HCT116 (cell line): Measurements from ENCODE around the gene CHSY3. TPM values are rescaled to one million over a fixed set of nuclear protein-coding genes. Genes with fewer than 3 reads are reported as not detected.

Experiments
- ATAC-seq: fragments of 200-7000 bp; cut with Tn5 transposase; 2 replicates; pipeline ENCODE4 v1.9.1; 2020; ENCODE audit warnings: mild to moderate bottlenecking, moderate library complexity
- BruUV-seq: library from RNA; stranded (reverse); fragments of 400-500 nt; replicated peaks from 2 replicates; lab custom pipeline; 2021; lab: Mats Ljungman, UMichigan
- CTCF ChIA-PET: fragments of 300-600 bp; sonication (Branson Sonifier 250); formaldehyde crosslinking; loops from one replicate; lab custom pipeline; 2021; ENCODE audit warnings: antibody characterized with exemption; lab: Charles Lee
- POLR2A ChIA-PET: fragments of 300-600, 350-600 bp; sonication (Branson Sonifier 250); formaldehyde crosslinking; loops from one replicate; lab custom pipeline; 2021; ENCODE audit warnings: antibody characterized with exemption; lab: Charles Lee
- RAD21 ChIA-PET, 2 experiments: fragments of 300-600 bp; sonication (Branson Sonifier 250); formaldehyde crosslinking; loops; one replicate each; lab custom pipeline; 2023; ENCODE audit warnings: low total read pairs in 2 of 2; ENCODE audit not compliant: uncharacterized antibody in 2 of 2, unreplicated experiment in 2 of 2, low non-redundant PET in 1 of 2; lab: Charles Lee
- DNase-seq: peaks from one replicate; pipeline ENCODE4 v3.0.0-alpha.2; 2010; ENCODE audit warnings: low read depth, low spot score
- H2AFZ ChIP-seq: fragments of 200-600 bp; shearing (Covaris generic), sonication (generic); 2 replicates; pipeline ENCODE4 v1.6.1; 2017; ENCODE audit warnings: low read depth, mixed run types, mixed read lengths, antibody characterized with exemption, low read length; ENCODE audit not compliant: poor library complexity, severe bottlenecking
- H3K27ac ChIP-seq: 2 replicates; pipeline ENCODE4 v1.5.1; 2012; ENCODE audit warnings: low read depth, low read length
- H3K27me3 ChIP-seq: fragments of 200-600 bp; sonication (generic); 2 replicates; pipeline ENCODE4 v1.6.1; 2016; ENCODE audit warnings: mixed run types, low read length, mixed read lengths; ENCODE audit not compliant: insufficient read depth
- H3K36me3 ChIP-seq, 2 experiments: fragments of 200-500 bp in 1 of 2; fragments of 200-600 bp in 1 of 2; sonication (Bioruptor generic) in 1 of 2; sonication (generic) in 1 of 2; 2 replicates each; pipeline versions ENCODE4 v1.5.1 to v1.6.1; 2014 to 2016; ENCODE audit warnings: low read length in 2 of 2, inconsistent platforms in 1 of 2, mixed read lengths in 1 of 2, mixed run types in 1 of 2; ENCODE audit not compliant: insufficient read depth in 2 of 2, control insufficient read depth in 1 of 2
- H3K4me1 ChIP-seq, 2 experiments: fragments of 200-600 bp in 1 of 2; sonication (generic) in 1 of 2; 2 replicates each; pipeline versions ENCODE4 v1.5.1 to v1.6.1; 2012 to 2017; ENCODE audit warnings: low read length in 2 of 2, inconsistent platforms in 1 of 2, mild to moderate bottlenecking in 1 of 2, mixed read lengths in 1 of 2, mixed run types in 1 of 2, moderate library complexity in 1 of 2; ENCODE audit not compliant: insufficient read depth in 2 of 2, control insufficient read depth in 1 of 2
- H3K4me2 ChIP-seq: fragments of 200-600 bp; sonication (generic); 2 replicates; pipeline ENCODE4 v1.6.1; 2017; ENCODE audit warnings: mixed run types, low read length, mixed read lengths
- H3K4me3 ChIP-seq, 2 experiments: fragments of 200-600 bp in 1 of 2; sonication (generic) in 1 of 2; replicated peaks in 1 of 2; 2 replicates each; pipeline ENCODE4 v1.5.1; 2011 to 2016; ENCODE audit warnings: low read length in 2 of 2, control low read depth in 1 of 2, low read depth in 1 of 2, mild to moderate bottlenecking in 1 of 2, mixed read lengths in 1 of 2, mixed run types in 1 of 2
- H3K79me2 ChIP-seq: fragments of 200-600 bp; sonication (generic); 2 replicates; pipeline ENCODE4 v1.6.1; 2017; ENCODE audit warnings: mild to moderate bottlenecking, mixed run types, low read length, moderate library complexity, mixed read lengths; ENCODE audit not compliant: insufficient read depth
- H3K9ac ChIP-seq: fragments of 200-600 bp; sonication (generic); 2 replicates; pipeline ENCODE4 v1.6.1; 2016; ENCODE audit warnings: low read length, mixed read lengths
- H3K9me2 ChIP-seq: fragments of 200-600 bp; sonication (generic), shearing (Covaris generic); 2 replicates; pipeline ENCODE4 v1.6.1; 2017; ENCODE audit warnings: mixed run types, mild to moderate bottlenecking, moderate library complexity; ENCODE audit not compliant: insufficient read depth
- H3K9me3 ChIP-seq, 2 experiments: fragments of 200-500 bp in 1 of 2; fragments of 200-600 bp in 1 of 2; sonication (Bioruptor generic) in 1 of 2; sonication (generic) in 1 of 2; 2 replicates each; pipeline ENCODE4 v1.6.1; 2014 to 2017; ENCODE audit warnings: low read length in 2 of 2, mixed read lengths in 2 of 2, inconsistent platforms in 1 of 2, low read depth in 1 of 2, mild to moderate bottlenecking in 1 of 2, mixed run types in 1 of 2, moderate library complexity in 1 of 2; ENCODE audit not compliant: control insufficient read depth in 1 of 2, insufficient read depth in 1 of 2
- H4K20me1 ChIP-seq: fragments of 200-600 bp; sonication (generic), shearing (Covaris generic); 2 replicates; pipeline ENCODE4 v1.6.1; 2017; ENCODE audit warnings: mixed run types, mild to moderate bottlenecking, moderate library complexity; ENCODE audit not compliant: insufficient read depth
- CBX3 ChIP-seq: IDR thresholded peaks from 2 replicates; pipeline ENCODE4 v1.6.1; 2012; ENCODE audit warnings: low read depth
- CEBPB ChIP-seq: IDR thresholded peaks from 2 replicates; pipeline ENCODE4 v1.6.1; 2012; ENCODE audit warnings: low read depth
- EGR1 ChIP-seq: IDR thresholded peaks from 2 replicates; pipeline ENCODE4 v1.6.1; 2012; ENCODE audit warnings: low read depth
- EZH2 ChIP-seq: fragments of 200-600 bp; sonication (generic); IDR thresholded peaks from 2 replicates; pipeline ENCODE4 v1.6.1; 2017; ENCODE audit warnings: antibody characterized with exemption, mixed run types
- EZH2phosphoT487 ChIP-seq: fragments of 200-600 bp; IDR thresholded peaks from 2 replicates; pipeline ENCODE4 v1.6.1; 2018; ENCODE audit warnings: antibody characterized with exemption, borderline replicate concordance
- JUND ChIP-seq: IDR thresholded peaks from 2 replicates; pipeline ENCODE4 v1.6.1; 2012
- POLR2AphosphoS5 ChIP-seq: IDR thresholded peaks from 2 replicates; pipeline ENCODE4 v1.6.1; 2011; ENCODE audit warnings: mild to moderate bottlenecking, low read depth, low read length, moderate library complexity
- RAD21 ChIP-seq: IDR thresholded peaks from 2 replicates; pipeline ENCODE4 v1.6.1; 2012; ENCODE audit warnings: low read depth, mild to moderate bottlenecking
- SIN3A ChIP-seq: IDR thresholded peaks from 2 replicates; pipeline ENCODE4 v1.6.1; 2012; ENCODE audit warnings: low read depth
- SRF ChIP-seq: IDR thresholded peaks from 2 replicates; pipeline ENCODE4 v1.6.1; 2012; ENCODE audit warnings: low read depth
- TCF7L2 ChIP-seq: IDR thresholded peaks from 2 replicates; pipeline ENCODE4 v1.7.0; 2011; ENCODE audit warnings: borderline replicate concordance, inconsistent platforms; ENCODE audit not compliant: insufficient read depth, insufficient read length; ENCODE audit errors: extremely low read depth
- YY1 ChIP-seq: IDR thresholded peaks from 2 replicates; pipeline ENCODE4 v1.6.1; 2011; ENCODE audit warnings: low read length, low read depth, moderate library complexity, mild to moderate bottlenecking; ENCODE audit not compliant: insufficient replicate concordance; ENCODE audit errors: extremely low read depth
- ZFX ChIP-seq: fragments of 450-650 bp; IDR thresholded peaks from 2 replicates; pipeline ENCODE4 v1.6.1; 2017
- ZNF274 ChIP-seq: fragments of 200-500 bp; sonication (Bioruptor generic); IDR thresholded peaks from 2 replicates; pipeline ENCODE4 v1.6.1; 2014; ENCODE audit warnings: mild to moderate bottlenecking, low read depth, low read length, inconsistent platforms
- intact Hi-C: fragments of 100-400 bp; cut with micrococcal nuclease; formaldehyde crosslinking; loops from 2 replicates; pipeline ENCODE4 v1.10.0; 2022
- total RNA-seq: library from RNA; stranded (reverse); gene quantifications from one replicate; pipeline ENCODE4 v1.2.1, GENCODE V29; 2021; ENCODE audit not compliant: unreplicated experiment
- TF ChIP-seq, protein P1 (sequence below): IDR thresholded peaks from 2 replicates; pipeline ENCODE4 v1.6.1; 2012
- TF ChIP-seq, protein P2 (sequence below): IDR thresholded peaks from 2 replicates; pipeline ENCODE4 v1.6.1; 2012
- TF ChIP-seq, protein P3 (sequence below): IDR thresholded peaks from 2 replicates; pipeline ENCODE4 v1.6.1; 2011; ENCODE audit warnings: mild to moderate bottlenecking, low read length, moderate library complexity; ENCODE audit not compliant: insufficient replicate concordance; ENCODE audit errors: extremely low read depth
- TF ChIP-seq, protein P4 (sequence below): IDR thresholded peaks from 2 replicates; pipeline ENCODE4 v1.6.1; 2012; ENCODE audit warnings: low read depth

The CHSY3 gene
- total RNA-seq, 1 experiment from 2014 or later, result 2.3 TPM

DNA sequence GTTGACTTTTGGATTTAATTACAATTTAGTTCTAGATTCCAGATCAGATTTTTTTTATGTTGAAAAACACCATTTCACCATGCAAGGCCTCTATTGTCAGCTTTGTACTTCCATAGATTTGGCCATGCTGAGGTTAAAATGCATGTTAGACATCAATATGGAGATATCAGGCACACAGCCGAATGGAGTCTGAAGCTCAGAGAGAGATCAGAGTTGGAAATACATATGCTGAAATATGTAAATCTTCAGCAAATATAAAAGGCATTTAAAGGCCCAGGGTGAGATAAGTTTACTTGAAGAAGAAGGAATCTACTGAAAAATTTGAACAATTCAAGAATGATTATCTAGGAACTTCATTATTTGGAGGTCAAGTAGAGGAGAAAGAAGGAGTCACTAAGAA, 139.6 kb downstream of the CHSY3 start (continued):
- TF ChIP-seq, protein P1, sequence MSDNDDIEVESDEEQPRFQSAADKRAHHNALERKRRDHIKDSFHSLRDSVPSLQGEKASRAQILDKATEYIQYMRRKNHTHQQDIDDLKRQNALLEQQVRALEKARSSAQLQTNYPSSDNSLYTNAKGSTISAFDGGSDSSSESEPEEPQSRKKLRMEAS, result no peak
- TF ChIP-seq, protein P2, sequence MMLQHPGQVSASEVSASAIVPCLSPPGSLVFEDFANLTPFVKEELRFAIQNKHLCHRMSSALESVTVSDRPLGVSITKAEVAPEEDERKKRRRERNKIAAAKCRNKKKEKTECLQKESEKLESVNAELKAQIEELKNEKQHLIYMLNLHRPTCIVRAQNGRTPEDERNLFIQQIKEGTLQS, result no peak
- no peak for TF ChIP-seq RAD21
- TF ChIP-seq YY1, result no peak
- TF ChIP-seq EGR1, result no peak

DNA sequence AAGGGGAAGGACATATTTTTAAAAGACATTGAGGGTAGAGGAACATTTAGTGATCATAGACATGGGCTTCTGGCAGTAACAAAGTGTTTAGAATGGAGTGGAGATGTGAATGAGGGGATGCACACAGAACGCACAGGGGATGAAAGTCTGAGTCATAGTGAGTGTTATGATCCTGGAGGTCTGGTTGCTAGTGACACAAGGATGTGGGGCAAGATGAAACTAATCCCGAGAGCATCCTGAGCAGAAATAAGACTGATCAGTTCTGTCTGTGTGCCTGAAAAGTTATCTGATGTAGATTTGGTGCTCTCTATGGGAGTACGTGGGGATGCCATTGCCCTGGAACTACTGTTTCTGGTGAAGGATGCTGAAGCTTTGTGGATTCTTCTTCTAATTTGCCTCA, 141.1 kb downstream of the CHSY3 start:
- Histone ChIP-seq H3K27me3 (no peaks in the 10 kb centered on the region), H3K79me2 (no peaks in the 10 kb centered on the region), H2AFZ (no peak overlapping the region), H4K20me1 (no peaks in the 10 kb centered on the region), H3K4me3 (no peak overlapping the region), H3K9me3 (no peaks in the 10 kb centered on the region), H3K9me2 (no peaks in the 10 kb centered on the region), H3K4me1 (no peaks in the 10 kb centered on the region), H3K27ac (no peak overlapping the region), H3K4me2 (no peak overlapping the region), H3K9ac (no peak overlapping the region), H3K36me3 (no peaks in the 10 kb centered on the region)
- no TSS peak for BruUV-seq
- POLR2A ChIA-PET, result no interaction called here
- intact Hi-C loops, result no loop called here
- DNase-seq (no peak), ATAC-seq (no peak)
- CTCF ChIA-PET, result no interaction called here
- RAD21 ChIA-PET, result no interaction called here
- TF ChIP-seq, protein P1, result no peak
- TF ChIP-seq SRF (no peak), RAD21 (no peak), JUND (no peak), CEBPB (no peak), SIN3A (no peak), CBX3 (no peak), ZNF274 (no peak), TCF7L2 (no peak), YY1 (no peak), EZH2 (no peak), ZFX (no peak), EZH2phosphoT487 (no peak), POLR2AphosphoS5 (no peak)
- TF ChIP-seq, protein P3, sequence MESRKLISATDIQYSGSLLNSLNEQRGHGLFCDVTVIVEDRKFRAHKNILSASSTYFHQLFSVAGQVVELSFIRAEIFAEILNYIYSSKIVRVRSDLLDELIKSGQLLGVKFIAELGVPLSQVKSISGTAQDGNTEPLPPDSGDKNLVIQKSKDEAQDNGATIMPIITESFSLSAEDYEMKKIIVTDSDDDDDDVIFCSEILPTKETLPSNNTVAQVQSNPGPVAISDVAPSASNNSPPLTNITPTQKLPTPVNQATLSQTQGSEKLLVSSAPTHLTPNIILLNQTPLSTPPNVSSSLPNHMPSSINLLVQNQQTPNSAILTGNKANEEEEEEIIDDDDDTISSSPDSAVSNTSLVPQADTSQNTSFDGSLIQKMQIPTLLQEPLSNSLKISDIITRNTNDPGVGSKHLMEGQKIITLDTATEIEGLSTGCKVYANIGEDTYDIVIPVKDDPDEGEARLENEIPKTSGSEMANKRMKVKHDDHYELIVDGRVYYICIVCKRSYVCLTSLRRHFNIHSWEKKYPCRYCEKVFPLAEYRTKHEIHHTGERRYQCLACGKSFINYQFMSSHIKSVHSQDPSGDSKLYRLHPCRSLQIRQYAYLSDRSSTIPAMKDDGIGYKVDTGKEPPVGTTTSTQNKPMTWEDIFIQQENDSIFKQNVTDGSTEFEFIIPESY, result no peak
- TF ChIP-seq, protein P4, sequence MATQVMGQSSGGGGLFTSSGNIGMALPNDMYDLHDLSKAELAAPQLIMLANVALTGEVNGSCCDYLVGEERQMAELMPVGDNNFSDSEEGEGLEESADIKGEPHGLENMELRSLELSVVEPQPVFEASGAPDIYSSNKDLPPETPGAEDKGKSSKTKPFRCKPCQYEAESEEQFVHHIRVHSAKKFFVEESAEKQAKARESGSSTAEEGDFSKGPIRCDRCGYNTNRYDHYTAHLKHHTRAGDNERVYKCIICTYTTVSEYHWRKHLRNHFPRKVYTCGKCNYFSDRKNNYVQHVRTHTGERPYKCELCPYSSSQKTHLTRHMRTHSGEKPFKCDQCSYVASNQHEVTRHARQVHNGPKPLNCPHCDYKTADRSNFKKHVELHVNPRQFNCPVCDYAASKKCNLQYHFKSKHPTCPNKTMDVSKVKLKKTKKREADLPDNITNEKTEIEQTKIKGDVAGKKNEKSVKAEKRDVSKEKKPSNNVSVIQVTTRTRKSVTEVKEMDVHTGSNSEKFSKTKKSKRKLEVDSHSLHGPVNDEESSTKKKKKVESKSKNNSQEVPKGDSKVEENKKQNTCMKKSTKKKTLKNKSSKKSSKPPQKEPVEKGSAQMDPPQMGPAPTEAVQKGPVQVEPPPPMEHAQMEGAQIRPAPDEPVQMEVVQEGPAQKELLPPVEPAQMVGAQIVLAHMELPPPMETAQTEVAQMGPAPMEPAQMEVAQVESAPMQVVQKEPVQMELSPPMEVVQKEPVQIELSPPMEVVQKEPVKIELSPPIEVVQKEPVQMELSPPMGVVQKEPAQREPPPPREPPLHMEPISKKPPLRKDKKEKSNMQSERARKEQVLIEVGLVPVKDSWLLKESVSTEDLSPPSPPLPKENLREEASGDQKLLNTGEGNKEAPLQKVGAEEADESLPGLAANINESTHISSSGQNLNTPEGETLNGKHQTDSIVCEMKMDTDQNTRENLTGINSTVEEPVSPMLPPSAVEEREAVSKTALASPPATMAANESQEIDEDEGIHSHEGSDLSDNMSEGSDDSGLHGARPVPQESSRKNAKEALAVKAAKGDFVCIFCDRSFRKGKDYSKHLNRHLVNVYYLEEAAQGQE, result no peak
